Anterior cingulate cortex (tissue), 58 donors: ENCODE data around the gene IQCC.

Source experiments
- DNase-seq, 58 donors: peaks; one replicate each; lab custom pipeline; 2025; lab: John Stamatoyannopoulos, UW

IQCC gene

DNA sequence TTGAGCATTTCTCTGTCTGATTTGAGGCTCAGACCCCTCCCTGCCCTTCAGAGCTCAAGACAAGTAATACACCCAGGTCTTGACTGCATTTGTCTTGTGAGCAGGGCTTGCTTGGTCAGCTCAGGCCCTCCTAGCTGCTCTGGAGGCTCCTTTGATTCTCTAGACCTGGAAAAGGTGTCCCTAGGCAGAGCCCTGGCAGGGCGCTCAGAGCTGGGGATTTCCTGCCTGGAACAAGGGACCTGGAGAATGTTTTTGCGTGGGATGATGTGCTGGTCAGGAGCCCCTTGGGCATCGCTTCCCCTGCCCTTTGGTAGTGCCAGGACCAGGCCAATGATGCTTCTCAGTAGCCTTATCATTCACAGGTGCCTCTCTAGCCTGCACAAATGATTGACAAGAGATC is 9.9 kb upstream of the IQCC start:
- DNase-seq, result no peak

DNA sequence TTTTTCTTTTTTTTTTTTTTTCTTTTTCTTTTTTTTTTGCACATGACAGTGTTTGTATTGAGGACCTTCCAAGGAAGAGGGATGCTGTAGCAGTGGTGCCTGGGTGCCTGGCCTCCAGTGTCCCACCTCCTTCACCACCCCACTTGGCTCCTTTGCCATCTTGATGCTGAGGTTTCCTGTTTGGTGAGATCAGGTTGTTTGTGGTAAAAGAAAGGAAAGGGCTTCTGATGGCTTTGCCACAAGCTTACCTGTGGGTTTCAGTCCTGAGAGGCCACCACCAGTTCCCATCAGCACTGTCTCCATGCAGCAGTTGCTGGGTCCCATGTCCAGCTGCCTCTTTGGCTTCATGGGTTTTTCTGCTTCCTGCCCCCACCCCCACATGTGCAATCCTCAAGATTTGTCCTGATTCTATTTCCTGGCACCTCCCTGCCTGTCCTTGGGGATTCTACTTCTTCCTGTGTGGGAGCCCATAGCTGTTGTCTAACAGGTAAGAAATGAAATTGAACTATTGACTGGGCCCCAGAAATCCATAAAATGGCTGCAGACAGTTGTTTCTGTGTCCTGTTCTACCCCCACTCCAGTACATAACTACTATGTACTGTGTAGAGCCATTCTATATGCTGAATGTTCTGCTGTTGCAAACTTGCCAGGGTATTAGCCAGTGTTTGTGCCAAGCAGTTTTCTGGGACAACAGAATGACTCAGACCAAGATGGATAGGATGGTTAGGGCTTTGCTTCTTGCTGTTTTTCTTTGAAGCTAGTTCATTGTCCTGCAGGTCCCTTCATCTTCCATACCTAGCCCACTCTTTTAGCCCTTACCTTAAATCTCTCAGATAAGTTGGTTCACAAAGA is 9.3 kb upstream of the IQCC start:
- DNase-seq, result peak in 2 of 58 donors; percentile 19 to 22

DNA sequence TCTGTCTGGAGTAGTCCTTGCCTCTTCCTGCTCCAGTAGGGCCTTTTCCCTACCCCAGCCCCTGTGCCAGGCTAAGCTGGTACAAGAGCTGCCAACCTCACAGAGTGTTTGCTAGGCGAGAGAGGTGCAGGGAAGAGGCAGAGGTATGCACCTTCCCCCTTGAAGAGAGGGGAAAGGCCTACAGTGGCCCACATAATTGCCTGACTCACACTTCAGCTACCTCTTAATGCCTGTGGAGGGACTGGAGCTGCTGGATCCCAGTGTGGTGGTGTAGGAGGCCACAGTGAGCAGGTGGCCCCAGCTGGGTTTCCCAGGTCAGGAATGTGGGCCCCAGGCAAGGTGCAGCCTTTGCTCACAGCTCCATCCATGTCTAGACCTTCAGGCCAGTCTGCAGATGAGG is 8.4 kb upstream of the IQCC start:
- no peak for DNase-seq

DNA sequence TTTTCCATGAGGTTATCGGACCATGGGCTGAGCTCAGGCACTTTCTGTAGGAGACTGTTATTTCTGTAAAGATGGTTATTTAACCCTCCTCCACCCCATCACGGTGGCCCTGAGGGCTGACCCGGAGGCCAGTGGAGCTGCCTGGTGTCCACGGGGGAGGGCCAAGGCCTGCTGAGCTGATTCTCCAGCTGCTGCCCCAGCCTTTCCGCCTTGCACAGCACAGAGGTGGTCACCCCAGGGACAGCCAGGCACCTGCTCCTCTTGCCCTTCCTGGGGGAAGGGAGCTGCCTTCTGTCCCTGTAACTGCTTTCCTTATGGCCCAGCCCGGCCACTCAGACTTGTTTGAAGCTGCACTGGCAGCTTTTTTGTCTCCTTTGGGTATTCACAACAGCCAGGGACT is 7.6 kb upstream of the IQCC start:
- no peak for DNase-seq

DNA sequence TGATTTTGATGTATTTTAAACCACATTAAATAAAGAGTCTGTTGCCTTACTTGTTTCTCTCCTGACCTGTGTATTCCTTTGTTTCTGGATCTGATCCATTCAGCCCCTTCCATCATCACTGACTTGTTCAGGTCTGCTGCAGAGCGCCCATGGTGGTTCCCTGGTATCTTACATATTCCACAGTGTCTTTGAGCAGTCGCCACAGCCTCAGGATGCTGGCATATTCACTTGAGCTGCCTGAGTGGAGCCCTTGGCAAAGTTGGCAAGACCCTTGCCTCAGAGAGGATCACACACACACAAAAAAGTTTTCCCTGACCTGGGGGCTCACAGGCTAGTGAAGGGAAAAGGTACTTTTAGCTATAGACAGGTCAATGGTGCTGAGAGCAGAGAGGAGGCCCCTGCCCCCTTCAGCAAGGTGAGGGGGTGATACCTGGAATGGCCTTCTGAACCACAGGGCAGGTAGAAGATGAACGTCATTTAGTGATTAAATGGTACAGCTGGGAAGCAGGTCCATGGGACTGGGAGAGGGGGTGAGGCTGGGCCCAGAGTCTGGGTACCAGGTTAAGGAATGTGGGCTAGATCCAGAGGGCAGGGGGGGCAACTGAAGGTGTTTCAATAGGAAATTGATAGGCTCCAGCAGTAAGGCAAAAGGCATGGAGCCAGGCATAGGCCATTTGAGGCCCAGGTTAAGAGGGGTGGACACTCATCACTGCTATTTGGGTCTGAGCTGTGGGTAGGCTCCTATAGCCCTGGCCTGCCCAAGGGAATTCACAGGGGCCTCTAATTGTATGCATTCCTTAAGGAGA is 7.0 kb upstream of the IQCC start:
- DNase-seq, result no peak

DNA sequence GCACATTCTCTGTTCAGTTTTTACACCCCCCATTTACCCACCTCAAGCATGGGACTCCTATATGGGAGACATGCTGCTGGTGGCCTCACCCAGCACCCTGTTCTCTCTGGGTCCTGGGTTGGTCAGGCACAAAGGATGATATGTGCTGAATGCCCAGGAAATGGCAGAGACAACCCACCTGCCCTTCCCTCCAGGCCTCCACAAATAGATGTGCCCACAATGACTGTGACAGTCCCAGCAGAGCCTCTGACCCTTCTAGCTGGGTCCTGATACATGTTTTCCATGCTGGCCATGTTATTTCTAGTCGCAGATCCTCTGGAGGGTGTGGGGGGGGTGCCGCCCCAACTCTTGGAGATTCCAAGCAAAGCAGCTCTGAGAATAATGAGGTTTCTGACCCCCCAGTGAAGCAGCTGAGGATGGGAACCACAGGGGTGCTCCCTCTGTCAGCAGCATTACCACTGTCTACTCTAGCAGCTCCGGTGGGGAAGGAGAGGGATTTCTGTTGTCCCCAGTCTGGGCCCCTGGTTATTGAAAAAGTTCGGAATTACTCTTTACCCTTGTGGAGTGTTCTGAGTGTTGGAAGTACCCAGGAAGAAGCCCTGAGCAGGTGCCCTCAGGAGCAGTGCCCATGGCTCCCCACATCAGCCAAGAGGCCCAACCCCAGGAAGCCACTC is 6.3 kb upstream of the IQCC start:
- no peak for DNase-seq

DNA sequence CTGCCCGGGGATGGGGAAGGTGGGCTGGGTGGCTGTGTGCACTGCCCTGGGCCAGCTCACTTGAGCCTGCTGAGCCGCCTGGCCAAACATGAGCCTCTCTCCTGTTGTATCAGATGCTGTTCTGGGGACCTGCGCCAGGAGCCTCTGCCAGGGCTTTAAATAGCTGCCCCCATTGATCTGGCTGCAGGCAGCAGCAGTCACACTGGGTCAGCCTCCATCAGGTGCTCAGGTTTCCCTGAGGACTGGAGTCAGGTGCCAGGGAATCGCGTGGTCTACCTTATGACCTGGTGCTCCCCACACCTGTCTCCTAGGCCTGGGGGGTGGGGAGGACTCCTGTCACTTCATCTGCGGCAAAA is 5.8 kb upstream of the IQCC start:
- peak in 42 of 58 donors; percentile 9 to 65 (median 30) for DNase-seq

DNA sequence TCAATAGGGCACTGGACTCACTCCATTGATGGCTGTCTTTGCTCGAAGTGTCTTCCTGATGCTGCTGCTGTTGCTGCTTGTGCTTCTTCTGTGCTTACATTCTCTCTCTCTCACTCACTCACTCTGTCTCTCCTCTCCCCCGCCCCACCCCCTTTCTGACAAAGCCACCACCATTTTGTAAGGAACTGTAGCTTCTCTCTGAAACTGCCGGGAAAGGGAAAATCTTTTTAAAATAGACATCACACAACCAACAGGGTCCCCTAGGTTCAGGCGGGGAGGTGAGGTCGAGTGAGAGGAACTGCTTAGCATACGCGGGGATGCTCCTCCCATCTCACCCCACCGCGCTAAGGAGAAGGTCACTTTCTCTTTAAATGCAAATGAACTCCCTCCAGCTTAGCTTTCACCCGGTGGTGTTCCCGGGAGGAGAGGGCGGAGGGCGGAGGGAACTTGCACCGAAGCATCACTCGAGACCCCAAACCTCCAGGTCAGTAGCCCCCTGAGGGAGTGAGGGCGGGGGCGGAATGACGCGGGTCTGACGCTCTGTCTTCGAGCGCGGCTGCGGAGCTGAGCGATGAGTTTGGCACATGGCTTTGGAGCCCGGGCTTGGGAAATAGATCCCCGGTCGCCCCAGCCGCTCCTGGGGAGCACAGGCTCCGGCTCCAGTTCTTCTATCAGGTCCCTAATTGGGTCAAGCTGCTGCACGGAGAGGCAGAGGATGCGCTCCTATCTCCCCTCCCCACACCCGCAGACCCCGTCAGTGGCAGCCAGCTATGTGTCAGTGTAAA is 5.1 kb upstream of the IQCC start, which contains the start of gene CCDC28B:
Gene CCDC28B (plus strand): TSS at position 370 of the 785 bp plus-strand sequence. CDS start 1,341 bp downstream, outside the sequence.
- DNase-seq, result peak in 56 of 58 donors; percentile 23 to 86 (median 59)

DNA sequence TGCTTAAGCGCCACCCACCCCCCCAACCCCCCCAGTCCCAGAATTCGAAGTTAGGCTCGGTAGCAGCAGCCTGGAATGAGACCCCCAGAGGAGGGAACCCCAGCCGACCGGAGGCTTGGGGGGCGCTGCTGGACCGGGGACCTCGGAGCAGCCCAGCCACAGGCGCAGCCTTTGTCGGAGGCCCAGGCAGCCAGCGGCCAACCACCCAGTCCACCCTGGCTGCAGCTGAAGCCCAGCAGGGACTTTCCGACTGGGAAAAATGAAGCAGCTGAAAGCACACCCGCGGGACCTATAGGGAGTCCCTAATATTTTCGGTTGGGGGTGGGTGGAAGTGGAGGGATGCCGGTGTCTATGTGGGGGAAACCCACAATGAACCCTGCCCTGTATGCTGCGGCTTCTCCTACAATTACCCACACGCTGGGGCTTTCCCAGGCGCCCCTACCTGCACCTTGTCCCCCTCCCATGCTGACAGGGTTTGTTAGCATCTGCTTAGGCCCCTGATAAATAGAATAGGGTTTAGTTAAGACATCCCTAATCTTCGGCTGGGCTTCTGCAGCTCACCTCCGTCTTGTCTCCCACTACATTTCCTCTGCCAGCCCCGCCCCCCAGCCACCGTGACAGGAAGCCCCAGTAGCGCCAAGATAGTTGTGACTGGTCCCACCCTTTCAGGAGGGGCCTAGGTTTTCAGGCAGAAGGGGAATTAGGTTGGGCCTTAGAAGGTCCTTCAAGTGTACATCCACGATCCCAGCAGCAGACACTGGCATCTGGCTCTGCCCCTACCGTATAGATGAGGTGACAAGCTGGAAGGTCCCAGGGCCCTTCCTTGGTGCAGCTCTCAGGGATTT is 4.2 kb upstream of the IQCC start:
- DNase-seq, result peak in 47 of 58 donors; percentile 11 to 70 (median 51)

DNA sequence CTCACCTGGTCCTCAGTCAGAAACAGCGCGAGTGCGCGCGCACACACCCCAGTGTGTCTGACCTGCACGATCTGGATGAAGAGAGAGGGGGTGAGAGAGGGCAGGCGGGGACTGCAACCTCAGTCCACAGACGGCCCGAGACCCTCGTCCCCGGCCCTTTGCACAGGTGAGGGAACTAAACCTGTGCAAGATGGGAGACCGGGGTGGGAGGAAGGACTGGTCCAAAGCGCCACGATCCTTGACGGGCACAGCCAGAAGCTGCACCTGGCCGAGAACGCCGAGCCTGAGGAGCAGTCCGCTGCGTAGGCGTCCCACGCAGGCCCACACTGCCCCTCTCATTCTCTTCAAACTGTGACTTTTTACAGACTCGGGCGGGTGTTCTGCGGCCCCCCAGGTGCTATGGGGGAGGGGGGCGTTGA is 519 bp upstream of the IQCC start:
- DNase-seq, result peak in 2 of 58 donors; percentile 32 to 40

DNA sequence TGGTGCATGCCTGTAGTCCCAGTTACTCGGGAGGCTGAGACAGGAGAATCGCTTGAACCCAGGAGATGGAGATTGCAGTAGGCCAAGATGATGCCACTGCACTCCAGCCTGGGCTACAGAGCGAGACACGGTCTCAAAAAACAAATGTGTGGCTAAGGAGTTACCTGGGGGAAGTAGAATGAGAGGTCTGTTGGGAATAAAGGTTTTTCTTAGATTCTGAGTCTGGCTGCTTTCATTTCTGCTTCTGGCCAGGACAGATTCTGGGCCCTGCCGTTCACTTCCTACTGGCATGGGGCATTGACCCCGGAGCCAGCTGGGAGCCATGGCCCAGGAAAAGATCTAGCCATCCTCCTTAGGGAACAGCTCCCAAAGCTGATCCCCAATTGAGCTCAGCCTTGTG is 3.0 kb downstream of the IQCC start:
- no peak for DNase-seq

DNA sequence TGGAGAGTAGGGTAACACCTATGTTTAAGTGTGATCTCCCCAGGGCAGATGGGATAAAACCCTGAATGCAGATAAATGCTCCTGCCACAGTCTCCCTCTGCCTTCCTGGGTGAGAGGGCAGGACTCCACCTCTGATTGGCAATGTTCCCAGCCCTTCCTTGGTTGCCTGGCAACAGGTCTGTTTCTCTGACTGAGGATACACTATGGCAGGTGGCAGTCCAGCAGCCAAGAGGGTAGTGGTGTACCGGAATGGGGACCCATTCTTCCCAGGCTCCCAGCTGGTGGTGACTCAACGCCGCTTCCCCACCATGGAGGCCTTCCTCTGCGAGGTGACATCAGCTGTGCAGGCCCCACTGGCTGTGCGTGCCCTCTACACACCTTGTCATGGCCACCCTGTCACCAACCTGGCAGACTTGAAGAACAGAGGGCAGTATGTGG is 3.4 kb downstream of the IQCC start, which contains the start of gene DCDC2B:
Gene DCDC2B (plus strand): TSS at position 199 of the 438 bp plus-strand sequence. CDS start 5 bp downstream, at position 204.
- peak in 4 of 58 donors; percentile 5 to 22 (median 12) for DNase-seq

DNA sequence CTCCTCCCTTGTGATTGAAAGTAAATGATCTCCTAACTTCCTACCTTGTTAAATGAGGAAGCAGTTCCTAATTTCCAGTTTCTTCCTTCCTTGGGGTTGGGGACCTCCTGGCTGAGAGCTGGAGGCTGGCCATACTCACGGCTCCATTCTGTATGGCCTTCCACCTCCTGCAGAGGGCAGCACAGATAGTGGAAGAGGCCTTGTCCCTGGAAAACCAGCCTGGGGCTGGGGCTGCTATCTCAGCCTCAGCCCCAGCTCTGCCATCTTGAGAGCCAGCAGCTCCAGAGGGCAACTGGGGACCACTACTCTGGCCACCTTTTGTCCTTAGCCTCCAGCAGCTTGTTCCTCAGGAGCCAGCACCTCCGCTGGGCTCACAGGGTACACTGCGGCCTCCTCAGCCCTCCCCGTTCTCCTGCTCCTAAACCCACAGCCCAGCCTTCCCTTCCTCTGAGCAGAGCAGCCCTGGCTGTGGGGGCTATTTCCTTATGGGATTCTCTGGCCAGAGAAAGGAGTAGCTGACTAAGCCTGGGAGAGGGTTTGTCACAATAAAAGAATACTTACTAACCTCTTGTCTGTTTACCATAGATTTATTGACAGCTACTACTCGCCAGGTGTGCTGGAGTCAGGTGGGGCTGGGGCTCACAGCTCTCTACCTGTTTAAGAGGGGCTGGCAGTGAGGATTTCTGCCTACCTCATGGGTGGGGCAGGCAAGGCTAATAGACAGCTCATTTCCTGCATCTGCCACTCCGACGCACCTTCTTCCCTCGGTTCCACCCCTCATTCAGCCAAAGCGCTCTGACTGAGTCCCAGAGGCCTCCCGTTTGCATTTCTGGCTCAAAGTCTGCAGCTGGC is 10.4 kb downstream of the IQCC start:
- peak in 39 of 58 donors; percentile 4 to 63 (median 28) for DNase-seq

DNA sequence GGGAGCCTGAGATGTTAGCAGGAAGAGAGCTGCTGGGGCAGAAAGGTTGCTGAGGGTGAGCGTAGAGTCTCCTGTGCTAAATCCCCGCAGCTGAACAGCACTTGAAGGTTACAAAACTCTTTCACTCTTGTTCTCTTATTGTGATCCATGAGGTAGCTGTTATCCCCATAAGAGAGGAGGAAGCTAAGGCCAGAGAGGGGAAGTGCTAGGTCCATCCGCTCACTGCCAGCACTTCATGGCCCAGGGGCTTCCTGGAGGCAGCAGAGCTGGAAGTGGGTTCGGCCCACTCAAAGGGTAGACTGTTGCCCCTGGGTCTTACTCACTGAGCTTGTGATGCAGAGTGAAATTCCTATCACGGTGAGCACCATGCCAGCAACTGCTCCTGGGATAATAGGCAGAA is 11.1 kb downstream of the IQCC start:
- no peak for DNase-seq

DNA sequence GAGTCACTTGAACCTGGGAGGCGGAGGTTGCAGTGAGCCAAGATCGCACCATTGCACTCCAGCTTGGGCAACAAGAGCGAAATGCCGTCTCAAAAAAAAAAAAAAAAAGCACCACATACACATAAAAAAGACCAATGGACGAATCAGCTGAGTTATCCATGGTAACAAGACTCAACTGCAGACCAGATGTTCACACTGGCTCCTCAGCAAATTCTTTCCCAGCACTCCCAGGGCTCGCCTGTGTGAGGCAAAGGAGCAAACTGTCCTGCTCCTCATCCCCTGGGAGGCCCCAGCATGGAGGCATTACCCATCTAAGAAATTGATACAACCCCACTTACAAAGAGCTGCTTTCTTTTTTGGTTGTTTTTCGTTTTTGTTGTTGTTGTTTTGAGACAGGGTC is 13.6 kb downstream of the IQCC start:
- no peak for DNase-seq

DNA sequence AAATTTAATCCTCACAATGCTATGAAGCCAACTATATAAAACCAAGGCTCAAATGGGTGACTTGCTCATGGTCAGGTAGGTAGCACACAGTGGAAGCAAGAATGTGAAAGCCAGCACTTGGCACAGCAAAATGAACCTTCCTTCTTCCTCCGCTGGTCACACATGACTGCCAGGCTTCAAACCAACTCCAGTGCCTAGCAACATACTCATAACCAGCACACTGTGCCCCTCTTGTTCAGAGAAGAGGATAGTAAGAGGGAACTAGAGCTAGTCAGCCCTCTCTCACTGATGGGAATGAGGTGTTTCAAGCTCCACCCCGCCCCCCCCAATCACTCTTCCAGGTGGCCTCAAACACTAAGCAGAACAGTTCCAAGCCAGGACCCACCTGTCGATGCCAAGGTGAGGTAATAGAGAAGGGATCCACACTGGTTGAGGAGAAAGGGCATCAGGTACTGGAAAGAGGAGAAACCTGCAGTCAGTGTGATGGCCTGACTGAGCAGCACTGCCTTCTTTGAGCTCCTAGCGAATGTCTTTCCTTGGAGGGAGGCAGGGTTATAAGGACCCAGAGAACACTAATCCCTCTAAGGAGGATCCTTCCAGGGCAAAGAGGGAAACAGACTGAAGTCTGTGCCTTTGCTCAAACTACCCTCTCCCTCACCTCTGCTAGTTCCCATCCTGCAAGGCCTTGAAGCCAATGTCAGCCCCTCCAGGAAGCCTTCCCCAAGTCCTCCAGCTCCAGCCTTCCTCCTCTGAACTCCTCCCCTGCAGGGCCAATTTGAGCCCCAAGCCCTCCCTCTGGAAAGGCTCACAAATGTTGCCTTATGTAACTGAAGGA is 15.5 kb downstream of the IQCC start:
- no peak for DNase-seq

DNA sequence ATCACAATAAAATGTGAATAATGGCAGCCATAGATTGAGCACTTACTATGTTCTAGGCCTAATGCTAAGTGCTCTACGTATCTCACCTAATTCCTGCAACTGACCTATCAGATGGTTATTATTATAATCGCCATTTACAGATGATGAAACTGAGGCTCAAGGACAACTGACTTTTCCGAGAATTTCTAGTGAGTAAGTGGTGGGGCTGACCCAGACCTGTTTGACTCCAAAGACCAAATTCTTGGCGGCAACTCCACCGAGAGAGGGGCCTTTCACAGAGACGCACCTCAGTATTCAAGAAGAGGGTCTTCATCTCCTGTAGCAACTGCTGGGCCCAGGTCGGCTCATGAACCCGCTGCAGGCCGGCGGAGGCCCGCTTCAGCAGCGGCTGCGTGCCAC is 16.1 kb downstream of the IQCC start:
- DNase-seq, result no peak
